Stimulated activated naive B cell treated with anti-CD40 and anti-IgM and Interleukin-4, amounts not matched to agents 10 μg/mL and 1 μg/mL and 100 μg/mL, for 72 hours (primary cell): ENCODE measurements around the gene PRKCA.

ENCODE experiments used
- ATAC-seq, 2 donors: fragments of 150-1000 bp; cut with Tn5 transposase; replicated peaks; 2 replicates each; pipeline ENCODE4 v1.10.0; 2021; ENCODE audit warnings: moderate library complexity in 1 of 2
- DNase-seq: peaks from one replicate; pipeline ENCODE4 v3.0.0; 2021
- H3K27ac Mint-ChIP-seq: one replicate; pipeline ENCODE4 v1.8.0; 2022; ENCODE audit warnings: mild to moderate bottlenecking, mixed read lengths
- H3K27me3 Mint-ChIP-seq, 2 donors: one replicate each; pipeline ENCODE4 v1.8.0; 2022; ENCODE audit warnings: mixed read lengths in 2 of 2
- H3K36me3 Mint-ChIP-seq, 2 donors: one replicate each; pipeline ENCODE4 v1.8.0; 2022; ENCODE audit warnings: mixed read lengths in 2 of 2, mild to moderate bottlenecking in 1 of 2
- H3K4me1 Mint-ChIP-seq, 2 donors: one replicate each; pipeline ENCODE4 v1.8.0; 2022; ENCODE audit warnings: mixed read lengths in 2 of 2, mild to moderate bottlenecking in 1 of 2
- H3K4me3 Mint-ChIP-seq, 2 donors: one replicate each; pipeline ENCODE4 v1.8.0; 2022; ENCODE audit warnings: mild to moderate bottlenecking in 2 of 2, mixed read lengths in 2 of 2, moderate library complexity in 1 of 2
- H3K9me3 Mint-ChIP-seq, 2 donors: one replicate each; pipeline ENCODE4 v1.8.0; 2022; ENCODE audit warnings: mixed read lengths in 2 of 2, mild to moderate bottlenecking in 1 of 2

Gene PRKCA

GRCh38 chr17:66557200-66557599 is 254.8 kb downstream of the PRKCA start:
- no peaks in the 10 kb centered on the region for H3K27me3 Mint-ChIP-seq
- H3K36me3 Mint-ChIP-seq, result no peaks in the 10 kb centered on the region
- H3K4me3 Mint-ChIP-seq, result no peak overlapping the region
- no peak overlapping the region for H3K27ac Mint-ChIP-seq
- DNase-seq, result no peak
- H3K4me1 Mint-ChIP-seq, result no peaks in the 10 kb centered on the region
- no peaks in the 10 kb centered on the region for H3K9me3 Mint-ChIP-seq
- no peak for ATAC-seq

GRCh38 chr17:66557886-66558285 is 255.5 kb downstream of the PRKCA start:
- Mint-ChIP-seq H3K27ac (no peak overlapping the region), H3K27me3 (no peaks in the 10 kb centered on the region)
- no peak for ATAC-seq

DNA sequence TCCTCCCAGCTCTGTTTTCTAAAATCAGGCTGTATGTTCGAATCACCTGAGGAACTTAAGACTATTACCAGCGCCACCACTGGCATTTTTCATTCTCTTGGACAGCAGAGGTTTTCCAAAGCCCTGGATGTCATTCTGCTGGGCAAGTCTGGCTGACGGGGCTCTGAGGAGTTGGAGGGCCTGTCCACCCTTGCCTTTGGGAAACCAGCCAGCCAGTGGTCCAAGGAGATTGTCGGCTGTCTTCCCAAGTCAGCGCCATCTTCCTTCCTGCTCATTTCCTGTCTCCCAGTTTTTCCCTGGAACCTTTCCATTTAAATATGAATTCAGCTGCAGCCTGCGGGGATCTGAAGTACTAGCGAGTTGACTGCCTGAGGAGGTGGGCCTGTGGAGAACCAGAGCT is 258.3 kb downstream of the PRKCA start:
- H3K4me1 Mint-ChIP-seq, result peaks cover 3 to 7% of the 10 kb centered on the region in 2 donors
- no peaks in the 10 kb centered on the region for H3K9me3 Mint-ChIP-seq
- H3K27me3 Mint-ChIP-seq, result peaks cover 0 to 4% of the 10 kb centered on the region in 2 donors
- no peak overlapping the region for H3K27ac Mint-ChIP-seq
- DNase-seq (no peak), ATAC-seq (no peak)
- no peaks in the 10 kb centered on the region for H3K36me3 Mint-ChIP-seq
- H3K4me3 Mint-ChIP-seq, result no peak overlapping the region

More at GRCh38 chr17:66557886-66558285, 255.5 kb downstream of the PRKCA start:
- no peak for DNase-seq
- no peaks in the 10 kb centered on the region for H3K36me3 Mint-ChIP-seq
- no peaks in the 10 kb centered on the region for H3K4me1 Mint-ChIP-seq
- no peaks in the 10 kb centered on the region for H3K9me3 Mint-ChIP-seq
- H3K4me3 Mint-ChIP-seq, result no peak overlapping the region

- Mint-ChIP-seq H3K36me3 (no peaks in the 10 kb centered on the region), H3K4me3 (no peak overlapping the region), H3K27ac (no peak overlapping the region), H3K9me3 (no peaks in the 10 kb centered on the region), H3K4me1 (peaks cover 4 to 7% of the 10 kb centered on the region in 2 donors), H3K27me3 (peaks cover 0 to 4% of the 10 kb centered on the region in 2 donors)
- DNase-seq, result no peak
- no peak for ATAC-seq
These were observed 259.7 kb downstream of the PRKCA start for GRCh38 chr17:66562119-66562518.

GRCh38 chr17:66564992-66565465 is 262.6 kb downstream of the PRKCA start:
- H3K9me3 Mint-ChIP-seq, result peaks cover 0 to 2% of the 10 kb centered on the region in 2 donors
- no peak for DNase-seq
- ATAC-seq, result peak in 1 of 2 donors; percentile 33

DNA sequence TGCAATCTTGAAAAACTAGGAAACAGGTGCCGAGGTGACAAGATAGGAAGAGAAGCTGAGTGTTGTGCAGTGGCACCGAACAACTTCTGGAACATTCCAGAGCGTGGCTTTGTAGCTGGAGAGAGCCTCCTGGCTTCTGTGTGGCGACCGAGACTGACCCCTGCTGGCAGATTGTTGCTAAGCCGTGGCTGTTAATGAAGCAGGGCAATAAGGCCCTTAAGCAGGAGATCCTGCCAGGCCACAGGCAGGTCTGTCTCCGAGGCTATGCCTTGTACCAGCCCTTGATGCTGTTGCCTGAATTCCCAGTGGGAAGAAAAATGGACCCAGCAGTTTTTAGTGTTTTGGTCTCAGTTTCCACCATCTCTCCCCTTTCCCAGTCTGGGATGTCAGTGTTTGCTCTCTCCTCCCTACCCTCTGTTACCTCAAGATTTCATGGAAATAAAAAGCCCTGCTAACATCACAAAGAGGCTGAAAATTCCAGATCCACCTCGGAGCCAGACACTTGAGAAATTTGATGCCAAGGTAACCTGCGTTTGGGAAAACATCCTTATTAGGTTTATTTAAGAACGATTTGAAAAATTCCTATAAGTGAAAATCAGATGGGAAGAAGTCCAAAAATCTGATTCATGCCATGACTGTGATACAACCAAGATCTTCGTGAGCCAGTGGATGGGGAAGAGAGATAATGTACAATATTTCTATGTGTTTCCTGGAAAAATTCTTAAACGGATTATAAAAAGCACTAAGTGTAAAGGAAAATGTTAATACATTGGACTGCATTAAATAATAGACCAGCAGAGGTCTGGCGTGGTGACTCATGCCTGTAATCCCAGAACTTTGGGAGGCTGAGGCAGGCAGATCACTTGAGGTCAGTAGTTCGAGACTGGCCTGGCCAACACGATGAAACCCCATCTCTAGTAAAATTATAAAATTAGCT is 265.1 kb downstream of the PRKCA start:
- ATAC-seq (peak; percentile 75 to 85), DNase-seq (peak; percentile 64)
- Mint-ChIP-seq H3K27ac (no peak overlapping the region), H3K4me3 (no peak overlapping the region), H3K9me3 (peaks cover 0 to 2% of the 10 kb centered on the region in 2 donors), H3K4me1 (peaks cover 4 to 7% of the 10 kb centered on the region in 2 donors), H3K36me3 (no peaks in the 10 kb centered on the region), H3K27me3 (peaks cover 4 to 11% of the 10 kb centered on the region in 2 donors)

More at GRCh38 chr17:66564992-66565465, 262.6 kb downstream of the PRKCA start:
- Mint-ChIP-seq H3K27ac (no peak overlapping the region), H3K4me1 (peaks cover 4 to 7% of the 10 kb centered on the region in 2 donors), H3K36me3 (no peaks in the 10 kb centered on the region), H3K27me3 (peaks cover 4 to 11% of the 10 kb centered on the region in 2 donors), H3K4me3 (no peak overlapping the region)

DNA sequence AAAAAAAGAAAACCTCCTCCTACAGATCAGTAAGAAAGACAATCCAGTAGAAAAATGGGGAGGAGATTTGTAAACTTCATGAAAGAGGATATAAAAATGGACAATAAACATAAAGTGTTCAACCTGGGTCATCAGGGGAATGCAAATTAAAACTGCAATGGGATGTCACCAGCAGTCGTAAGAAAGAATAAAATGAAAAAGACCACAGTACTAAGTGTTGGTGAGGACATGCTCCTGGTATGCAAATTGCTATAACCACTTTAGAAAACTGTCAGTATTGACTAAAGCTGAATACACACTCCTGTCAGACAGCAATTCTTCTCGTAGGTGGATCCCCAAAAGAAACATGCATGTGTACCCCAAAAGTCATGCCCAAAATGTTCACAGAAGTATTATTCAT is 267.2 kb downstream of the PRKCA start:
- H3K9me3 Mint-ChIP-seq, result peaks cover 0 to 2% of the 10 kb centered on the region in 2 donors
- H3K27ac Mint-ChIP-seq, result no peak overlapping the region
- H3K4me1 Mint-ChIP-seq, result peaks cover 4 to 7% of the 10 kb centered on the region in 2 donors
- no peaks in the 10 kb centered on the region for H3K36me3 Mint-ChIP-seq
- DNase-seq (no peak), ATAC-seq (no peak)
- peaks cover 4 to 11% of the 10 kb centered on the region in 2 donors for H3K27me3 Mint-ChIP-seq
- no peak overlapping the region for H3K4me3 Mint-ChIP-seq

- DNase-seq (no peak), ATAC-seq (no peak)
- H3K27ac Mint-ChIP-seq, result no peak overlapping the region
- H3K27me3 Mint-ChIP-seq, result peaks cover 0 to 11% of the 10 kb centered on the region in 2 donors
- H3K36me3 Mint-ChIP-seq, result no peaks in the 10 kb centered on the region
- H3K4me1 Mint-ChIP-seq, result peaks cover 0 to 2% of the 10 kb centered on the region in 2 donors
- H3K9me3 Mint-ChIP-seq, result peaks cover 0 to 2% of the 10 kb centered on the region in 2 donors
- H3K4me3 Mint-ChIP-seq, result no peak overlapping the region
These were observed 268.2 kb downstream of the PRKCA start for GRCh38 chr17:66570447-66571195.

GRCh38 chr17:66571745-66572144 is 269.3 kb downstream of the PRKCA start:
- Mint-ChIP-seq H3K4me1 (peaks cover 0 to 2% of the 10 kb centered on the region in 2 donors), H3K9me3 (peaks cover 0 to 2% of the 10 kb centered on the region in 2 donors), H3K36me3 (no peaks in the 10 kb centered on the region), H3K4me3 (no peak overlapping the region), H3K27me3 (peaks cover 0 to 11% of the 10 kb centered on the region in 2 donors), H3K27ac (no peak overlapping the region)
- ATAC-seq, result no peak
- DNase-seq, result no peak

GRCh38 chr17:66573078-66573477 is 270.7 kb downstream of the PRKCA start:
- H3K4me3 Mint-ChIP-seq, result no peak overlapping the region
- ATAC-seq (no peak), DNase-seq (no peak)
- H3K9me3 Mint-ChIP-seq, result peaks cover 0 to 2% of the 10 kb centered on the region in 2 donors
- no peak overlapping the region for H3K27ac Mint-ChIP-seq
- H3K4me1 Mint-ChIP-seq, result no peaks in the 10 kb centered on the region
- no peaks in the 10 kb centered on the region for H3K36me3 Mint-ChIP-seq
- H3K27me3 Mint-ChIP-seq, result peaks cover 0 to 11% of the 10 kb centered on the region in 2 donors

DNA sequence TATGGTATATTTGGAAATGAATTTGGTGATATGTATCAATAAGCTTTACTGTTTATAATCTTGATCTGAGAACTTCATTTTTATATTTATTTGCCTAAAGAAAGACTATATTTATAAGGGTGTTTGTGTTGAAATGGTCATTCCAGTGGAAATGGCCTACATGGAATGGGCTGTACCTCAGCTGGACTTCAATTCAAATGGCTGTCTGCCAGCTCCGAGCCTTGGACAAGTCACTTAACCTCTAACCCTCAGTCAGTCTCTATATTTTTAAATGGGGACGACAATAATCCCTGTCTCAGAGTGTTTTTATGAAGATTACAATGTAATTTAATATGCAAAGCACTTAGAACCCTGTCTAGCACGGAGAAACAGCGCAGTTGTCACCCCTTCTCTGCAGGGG is 271.7 kb downstream of the PRKCA start:
- peaks cover 0 to 8% of the 10 kb centered on the region in 2 donors for H3K27me3 Mint-ChIP-seq
- H3K4me1 Mint-ChIP-seq, result no peaks in the 10 kb centered on the region
- H3K27ac Mint-ChIP-seq, result no peak overlapping the region
- H3K36me3 Mint-ChIP-seq, result no peaks in the 10 kb centered on the region
- DNase-seq (no peak), ATAC-seq (no peak)
- no peak overlapping the region for H3K4me3 Mint-ChIP-seq
- peaks cover 0 to 2% of the 10 kb centered on the region in 2 donors for H3K9me3 Mint-ChIP-seq

DNA sequence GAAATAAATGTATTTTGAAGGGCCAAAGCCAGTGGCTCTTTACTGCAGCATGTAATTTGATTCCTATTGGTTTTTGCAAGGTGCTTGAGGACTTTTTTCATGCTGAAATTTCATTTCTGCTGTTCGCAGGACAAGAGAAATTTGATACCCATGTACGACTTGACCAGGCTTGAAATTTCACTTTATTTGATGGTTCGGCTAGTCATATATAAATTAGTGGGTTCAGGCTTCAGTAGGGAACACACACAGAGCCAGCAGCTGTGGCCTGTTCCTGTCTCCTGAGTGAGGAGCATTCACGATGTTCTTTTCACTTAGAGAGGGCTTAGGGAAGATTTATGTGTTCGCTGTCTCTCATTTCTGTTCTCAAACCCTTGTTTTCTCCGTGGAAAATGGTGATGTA is 274.1 kb downstream of the PRKCA start:
- Mint-ChIP-seq H3K4me1 (no peaks in the 10 kb centered on the region), H3K4me3 (no peak overlapping the region), H3K36me3 (no peaks in the 10 kb centered on the region), H3K27ac (no peak overlapping the region), H3K9me3 (no peaks in the 10 kb centered on the region), H3K27me3 (no peaks in the 10 kb centered on the region)
- ATAC-seq (no peak), DNase-seq (no peak)

DNA sequence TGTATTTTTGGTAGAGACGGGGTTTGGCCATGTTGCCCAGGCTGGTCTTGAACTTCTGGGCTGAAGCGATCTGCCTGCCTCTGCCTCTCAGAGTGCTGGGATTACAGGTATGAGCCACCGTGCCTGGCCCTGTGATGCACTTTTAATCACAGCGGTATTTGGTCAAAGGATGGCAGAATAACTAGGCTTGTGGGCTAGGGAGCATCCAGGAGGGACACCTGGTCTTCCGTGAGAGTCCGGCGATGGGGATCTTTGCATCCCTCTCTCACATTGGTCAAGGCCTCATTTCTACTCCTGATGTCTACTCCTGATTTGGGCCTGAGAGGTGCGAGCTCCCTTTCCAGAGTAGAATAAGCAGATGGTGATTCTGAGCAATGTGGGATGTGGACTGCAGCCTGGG is 274.6 kb downstream of the PRKCA start:
- no peak overlapping the region for H3K27ac Mint-ChIP-seq
- no peaks in the 10 kb centered on the region for H3K27me3 Mint-ChIP-seq
- H3K4me1 Mint-ChIP-seq, result no peaks in the 10 kb centered on the region
- DNase-seq, result no peak
- peaks cover 0 to 1% of the 10 kb centered on the region in 2 donors for H3K9me3 Mint-ChIP-seq
- H3K4me3 Mint-ChIP-seq, result no peak overlapping the region
- H3K36me3 Mint-ChIP-seq, result no peaks in the 10 kb centered on the region
- ATAC-seq, result no peak

DNA sequence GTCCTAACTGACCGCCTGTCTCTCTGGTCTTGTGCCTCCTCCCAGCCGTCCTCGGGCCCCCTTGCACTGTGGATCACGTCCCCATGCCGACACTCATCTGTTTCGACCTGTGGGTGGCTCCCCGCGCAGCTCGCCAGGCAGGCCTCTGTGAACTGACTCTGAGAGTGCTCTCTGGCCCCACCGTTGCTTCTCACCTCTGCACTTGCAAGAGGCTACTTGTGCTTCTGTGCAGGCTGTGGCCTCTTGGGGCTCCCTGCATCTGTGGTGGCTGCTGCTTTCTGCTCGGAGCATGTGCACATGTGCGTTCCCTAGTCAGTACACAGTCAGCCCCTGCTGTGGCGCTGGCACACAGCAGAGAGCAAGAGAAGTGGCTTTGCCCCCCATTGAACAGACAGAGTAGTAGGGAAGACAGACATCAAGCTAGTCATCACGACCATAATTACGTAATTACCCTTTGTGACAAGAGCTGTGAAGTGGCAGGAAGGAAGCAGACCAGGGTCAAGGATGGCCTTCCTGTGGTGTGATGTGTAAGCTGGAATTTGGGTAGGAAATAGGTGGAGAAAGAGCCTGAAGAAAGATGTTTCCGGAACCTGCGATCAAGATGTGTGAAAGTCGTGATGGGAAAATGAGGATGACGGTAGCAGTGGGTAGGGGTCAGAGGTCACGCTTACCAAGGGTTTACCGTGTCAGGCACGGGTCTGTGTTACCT is 276.5 kb downstream of the PRKCA start:
- peaks cover 0 to 6% of the 10 kb centered on the region in 2 donors for H3K27me3 Mint-ChIP-seq
- peaks cover 7 to 8% of the 10 kb centered on the region in 2 donors for H3K9me3 Mint-ChIP-seq
- H3K4me3 Mint-ChIP-seq, result no peak overlapping the region
- H3K36me3 Mint-ChIP-seq, result peaks cover 0 to 4% of the 10 kb centered on the region in 2 donors
- no peak overlapping the region for H3K27ac Mint-ChIP-seq
- DNase-seq (no peak), ATAC-seq (no peak)
- H3K4me1 Mint-ChIP-seq, result no peaks in the 10 kb centered on the region
